Spleen (tissue), 11 donors: Measurements from ENCODE around the gene FHIT. TPM values are rescaled to one million over a fixed set of nuclear protein-coding genes. Genes with fewer than 3 reads are reported as not detected.

Source experiments
- DNase-seq: peaks from one replicate; pipeline ENCODE4 v3.0.0-alpha.2; 2020
- H3K27ac ChIP-seq, 8 donors: fragments of 200-600 bp; sonication (generic) in 7 of 8; 1 replicate in 4 of 8; 2 replicates in 4 of 8; pipeline versions ENCODE4 v1.5.0 to v1.8.0; 2016 to 2021; ENCODE audit warnings: inconsistent platforms in 4 of 8, mild to moderate bottlenecking in 4 of 8, moderate library complexity in 1 of 8
- H3K27me3 ChIP-seq, 7 donors: fragments of 200-600 bp; sonication (generic) in 6 of 7; replicated peaks in 1 of 7; 1 replicate in 4 of 7; 2 replicates in 3 of 7; pipeline versions ENCODE4 v1.5.0 to v1.8.0; 2016 to 2021; ENCODE audit warnings: inconsistent platforms in 3 of 7, mild to moderate bottlenecking in 1 of 7
- H3K36me3 ChIP-seq, 6 donors: fragments of 200-600 bp; sonication (generic) in 5 of 6; 1 replicate in 4 of 6; 2 replicates in 2 of 6; pipeline versions ENCODE4 v1.5.0 to v1.8.0; 2016 to 2021; ENCODE audit warnings: inconsistent platforms in 2 of 6
- H3K4me1 ChIP-seq, 6 donors: fragments of 200-600 bp; sonication (generic) in 5 of 6; 1 replicate in 3 of 6; 2 replicates in 3 of 6; pipeline versions ENCODE4 v1.5.0 to v1.8.0; 2016 to 2021; ENCODE audit warnings: inconsistent platforms in 3 of 6
- H3K4me3 ChIP-seq, 8 donors: fragments of 200-600 bp; sonication (generic) in 7 of 8; 1 replicate in 4 of 8; 2 replicates in 4 of 8; pipeline versions ENCODE4 v1.5.0 to v1.8.0; 2016 to 2021; ENCODE audit warnings: inconsistent platforms in 4 of 8, mild to moderate bottlenecking in 4 of 8, moderate library complexity in 2 of 8
- H3K9me3 ChIP-seq, 8 donors: fragments of 200-600 bp; sonication (generic) in 7 of 8; 1 replicate in 4 of 8; 2 replicates in 4 of 8; pipeline versions ENCODE4 v1.5.0 to v1.8.0; 2016 to 2021; ENCODE audit warnings: inconsistent platforms in 4 of 8
- CTCF ChIP-seq, 11 experiments: fragments of 200-600 bp in 7 of 11; fragments of 450-650 bp in 4 of 11; sonication (generic) in 4 of 11; IDR thresholded peaks in 8 of 11; conservative IDR thresholded peaks in 3 of 11; 1 replicate in 7 of 11; 2 replicates in 4 of 11; pipeline versions ENCODE4 v1.4.0 to v1.8.0; 2016 to 2021; ENCODE audit warnings: antibody characterized with exemption in 11 of 11, inconsistent platforms in 4 of 11, mild to moderate bottlenecking in 1 of 11
- POLR2A ChIP-seq, 3 donors: fragments of 450-650 bp; IDR thresholded peaks; one replicate each; pipeline ENCODE4 v1.5.1; 2017; ENCODE audit warnings: antibody characterized with exemption in 3 of 3, mild to moderate bottlenecking in 1 of 3
- POLR2AphosphoS5 ChIP-seq, 3 donors: sonication (generic); formaldehyde crosslinking; IDR thresholded peaks; one replicate each; pipeline ENCODE4 v1.5.1; 2017; ENCODE audit warnings: antibody characterized with exemption in 3 of 3
- WGBS, 5 donors: extraction: QIAGEN DNeasy Blood & Tissue Kit in 3 of 5; methylation state at CpG; one replicate each; pipeline versions ENCODE4 v1.1.5 to v1.1.7; 2013 to 2018; 5-methylcytosine and 5-hydroxymethylcytosine counted together
- intact Hi-C: fragments of 100-400 bp; cut with DNase I; formaldehyde crosslinking; loops from one replicate; pipeline ENCODE4 v1.15.0; 2023; ENCODE audit warnings: low total_unique reads
- polyA plus RNA-seq, 3 donors: library from polyadenylated mRNA; stranded (reverse); fragments of 200-250 nt; gene quantifications; one replicate each; pipeline ENCODE4 v1.2.1, GENCODE V29; 2013
- total RNA-seq, 7 donors: library from RNA; depleted of rRNA in 3 of 7; stranded (reverse); fragments of >200 nt in 3 of 7; fragmentation: NEBNext Ultra II Directional in 4 of 7; extraction: Animal tissue kit (Norgen Biotek cat#: 25700) in 4 of 7; gene quantifications; one replicate each; pipeline versions ENCODE4 v1.1.0 to v1.2.1, GENCODE V29; 2016 to 2021
- donor health status: healthy with polysubstance abuse.
- donor health status: DM: no; HTN: no; CAD: no; lungs with moderate emphysema.
- donor health status: DM: no; HTN: no; CAD: no.
- donor health status: Bipolar disorder and iron deficiency.
- donor health status: healthy.
- donor health status: DM: no; HTN: no; CAD: no.
- donor health status: DM: yes; HTN: yes; CAD: no.

Gene FHIT
- total and polyA plus RNA-seq, 10 donors: 4.1 to 23.1 (median 12.2) TPM

- H3K4me3 ChIP-seq: no peak overlapping the region
- no peak for DNase-seq
- intact Hi-C loops: no loop called here
- no peaks in the 10 kb centered on the region for H3K27me3 ChIP-seq
- no peaks in the 10 kb centered on the region for H3K4me1 ChIP-seq
- H3K9me3 ChIP-seq: peaks cover 0 to 7% (median 0%) of the 10 kb centered on the region in 8 donors
- no peak overlapping the region for H3K27ac ChIP-seq
- H3K36me3 ChIP-seq: no peaks in the 10 kb centered on the region
- 81 to 91% (median 86%) methylated on average over 2 of the region's 2 CpGs for WGBS, 5 donors
- TF ChIP-seq POLR2A (IDR thresholded peaks at IDR 0.05): no peak
- TF ChIP-seq CTCF (IDR thresholded peaks at IDR 0.05 in 8 of 11, conservative IDR thresholded peaks at IDR 0.05 in 3 of 11): no peak
- TF ChIP-seq POLR2AphosphoS5 (IDR thresholded peaks at IDR 0.05): no peak
Measured at GRCh38 chr3:60909526-60909925, 341.7 kb downstream of the FHIT start.

DNA sequence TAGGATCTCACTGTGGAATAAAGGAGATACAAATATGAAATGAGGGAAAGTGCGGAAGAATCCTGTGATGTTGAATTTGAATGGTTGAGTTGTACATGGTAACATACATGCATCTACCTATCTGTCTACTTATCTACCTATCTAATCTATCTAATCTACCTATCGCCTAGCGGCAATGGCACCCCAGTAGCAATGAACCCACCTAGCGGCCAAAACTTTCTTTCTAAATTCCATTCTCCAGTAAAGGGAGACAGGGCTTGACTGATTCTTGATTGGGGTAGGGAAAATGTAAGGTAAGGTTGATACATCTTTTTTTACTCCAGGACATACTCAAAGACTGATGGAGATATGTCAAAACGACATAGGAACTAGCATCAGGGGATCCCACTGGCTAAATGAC is 345.0 kb downstream of the FHIT start:
- DNase-seq: no peak
- Histone ChIP-seq H3K36me3 (no peaks in the 10 kb centered on the region), H3K27ac (no peak overlapping the region), H3K27me3 (no peaks in the 10 kb centered on the region), H3K4me3 (no peak overlapping the region), H3K9me3 (peaks cover 0 to 3% (median 0%) of the 10 kb centered on the region in 8 donors), H3K4me1 (no peaks in the 10 kb centered on the region)
- intact Hi-C loops: no loop called here
- no peak for TF ChIP-seq POLR2AphosphoS5 (IDR thresholded peaks at IDR 0.05)
- no peak for TF ChIP-seq CTCF (IDR thresholded peaks at IDR 0.05 in 8 of 11, conservative IDR thresholded peaks at IDR 0.05 in 3 of 11)
- TF ChIP-seq POLR2A (IDR thresholded peaks at IDR 0.05): no peak
- 87 to 96% (median 94%) methylated on average over 5 of the region's 5 CpGs for WGBS, 5 donors

- WGBS, 5 donors: 31 to 76% (median 55%) methylated on average over 1 of the region's 1 CpG
- Histone ChIP-seq H3K27ac (no peak overlapping the region), H3K4me1 (no peaks in the 10 kb centered on the region), H3K36me3 (no peaks in the 10 kb centered on the region), H3K4me3 (no peak overlapping the region), H3K27me3 (no peaks in the 10 kb centered on the region), H3K9me3 (no peaks in the 10 kb centered on the region)
- no peak for DNase-seq
- intact Hi-C loops: no loop called here
- no peak for TF ChIP-seq CTCF (IDR thresholded peaks at IDR 0.05 in 8 of 11, conservative IDR thresholded peaks at IDR 0.05 in 3 of 11)
- no peak for TF ChIP-seq POLR2A (IDR thresholded peaks at IDR 0.05)
- no peak for TF ChIP-seq POLR2AphosphoS5 (IDR thresholded peaks at IDR 0.05)
Measured at GRCh38 chr3:60898321-60898720, 352.9 kb downstream of the FHIT start.

DNA sequence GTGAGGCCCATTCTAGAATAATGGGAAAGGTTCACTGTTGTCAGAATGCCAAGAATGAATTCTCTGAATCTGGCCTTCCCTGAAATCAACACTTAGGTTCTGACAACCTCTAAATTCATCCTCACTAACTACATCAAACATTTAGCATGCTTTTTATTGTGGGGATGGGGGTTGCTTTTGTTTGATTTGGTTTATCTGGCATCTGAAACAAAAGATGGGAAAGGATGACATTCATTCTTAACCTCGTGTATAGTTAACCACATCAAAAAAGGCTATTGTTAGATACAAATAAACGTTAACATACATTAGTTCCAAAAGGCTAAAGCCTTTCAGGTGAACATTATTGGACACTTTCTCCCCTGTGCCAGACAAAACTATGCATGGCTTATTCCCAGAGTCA is 357.3 kb downstream of the FHIT start:
- TF ChIP-seq POLR2A (IDR thresholded peaks at IDR 0.05) (no peak), POLR2AphosphoS5 (IDR thresholded peaks at IDR 0.05) (no peak), CTCF (IDR thresholded peaks at IDR 0.05 in 8 of 11, conservative IDR thresholded peaks at IDR 0.05 in 3 of 11) (no peak)
- DNase-seq: no peak

More for the DNA sequence above, 357.3 kb downstream of the FHIT start:
- Histone ChIP-seq H3K27ac (no peak overlapping the region), H3K27me3 (no peaks in the 10 kb centered on the region), H3K36me3 (no peaks in the 10 kb centered on the region), H3K4me1 (no peaks in the 10 kb centered on the region), H3K9me3 (no peaks in the 10 kb centered on the region), H3K4me3 (no peak overlapping the region)
- WGBS, 5 donors: 39 to 76% (median 61%) methylated on average over 2 of the region's 2 CpGs
- intact Hi-C loops: no loop called here
